K562 (cell line): ENCODE data around the gene HPCAL1. TPM values are rescaled to one million over a fixed set of nuclear protein-coding genes. Genes with fewer than 3 reads are reported as not detected.

ENCODE experiments used
- ATF7 ChIP-seq: fragments of 450-650 bp; IDR thresholded peaks from 2 replicates; pipeline ENCODE4 v1.7.1; 2014; ENCODE audit warnings: mild to moderate bottlenecking, moderate library complexity
- CBX1 ChIP-seq: sonication (generic); IDR thresholded peaks from 2 replicates; pipeline ENCODE4 v1.6.1; 2016; ENCODE audit warnings: antibody characterized with exemption, low read depth, mild to moderate bottlenecking
- EP300 ChIP-seq: IDR thresholded peaks from 2 replicates; pipeline ENCODE4 v1.6.1; 2012; ENCODE audit warnings: low read length, improper control_type of control experiment
- ESRRA ChIP-seq: fragments of 450-650 bp; IDR thresholded peaks from 2 replicates; pipeline ENCODE4 v1.6.1; 2014; ENCODE audit warnings: low read depth, mild to moderate bottlenecking, moderate library complexity, borderline replicate concordance
- FOXJ2 ChIP-seq: fragments of 200-800 bp; sonication (Bioruptor generic); IDR thresholded peaks from 2 replicates; pipeline ENCODE4 v1.6.1; 2016; ENCODE audit warnings: missing genetic modification characterization, missing compliant biosample characterization
- JUND ChIP-seq, 2 experiments: IDR thresholded peaks; 2 replicates in 1 of 2; 3 replicates in 1 of 2; pipeline ENCODE4 v1.6.1; 2011; ENCODE audit warnings: borderline replicate concordance in 2 of 2, low read depth in 2 of 2, low read length in 2 of 2, improper control_type of control experiment in 1 of 2, missing biosample characterization in 1 of 2, missing genetic modification characterization in 1 of 2, missing genetic modification reagents in 1 of 2
- MAFK ChIP-seq: IDR thresholded peaks from 2 replicates; pipeline ENCODE4 v1.6.1; 2011; ENCODE audit warnings: low read length, improper control_type of control experiment
- MYC ChIP-seq, 2 experiments: fragments of 250-450 bp in 1 of 2; sonication (Bioruptor Pico) in 1 of 2; IDR thresholded peaks; 2 replicates each; pipeline versions ENCODE4 v1.5.1 to v1.6.1; 2012 to 2021; ENCODE audit warnings: low read depth in 2 of 2, borderline replicate concordance in 1 of 2, improper control_type of control experiment in 1 of 2, low read length in 1 of 2, mild to moderate bottlenecking in 1 of 2, moderate library complexity in 1 of 2
- NR2C1 ChIP-seq, 2 experiments: fragments of 450-650 bp; IDR thresholded peaks; 2 replicates each; pipeline ENCODE4 v1.6.1; 2017; ENCODE audit warnings: mild to moderate bottlenecking in 2 of 2, antibody characterized with exemption in 1 of 2, inconsistent platforms in 1 of 2, missing compliant biosample characterization in 1 of 2, missing genetic modification characterization in 1 of 2
- RBBP5 ChIP-seq: fragments of 200-600 bp; sonication (generic); IDR thresholded peaks from 2 replicates; pipeline ENCODE4 v1.6.1; 2012; ENCODE audit warnings: borderline replicate concordance, mild to moderate bottlenecking, low read length, control low read depth, inconsistent platforms; ENCODE audit not compliant: insufficient read depth, poor library complexity, severe bottlenecking
- RBM25 ChIP-seq: fragments of 200-400 bp; formaldehyde crosslinking; IDR thresholded peaks from 2 replicates; pipeline ENCODE4 v1.6.1; 2018; ENCODE audit warnings: low read length, low read depth, moderate library complexity; ENCODE audit not compliant: severe bottlenecking
- SMAD4 ChIP-seq: fragments of 250-450 bp; sonication (Bioruptor Pico); conservative IDR thresholded peaks from 2 replicates; pipeline ENCODE4 v1.8.0; 2021; ENCODE audit warnings: inconsistent platforms, mild to moderate bottlenecking, moderate library complexity
- ZNF766 ChIP-seq: fragments of 200-800 bp; sonication (Bioruptor generic); conservative IDR thresholded peaks from 2 replicates; pipeline ENCODE4 v1.6.1; 2016; ENCODE audit warnings: missing genetic modification characterization, missing compliant biosample characterization
- polyA plus RNA-seq, 8 experiments: library from polyadenylated mRNA; depleted of rRNA in 4 of 8; stranded (reverse) in 5 of 8; unstranded in 3 of 8; fragments of >200 nt; fragmentation: Nextera tagmentation in 2 of 8; fragmentation: Illumina TruSeq in 1 of 8; extraction: Ambion mirVana in 2 of 8; extraction: Trizol in 1 of 8; gene quantifications; 2 replicates each; pipeline versions ENCODE4 v1.2.1 to v1.2.3, GENCODE V29; 2011 to 2014; ENCODE audit warnings: inconsistent platforms in 1 of 8, missing spikeins in 1 of 8
- total RNA-seq, 7 experiments: library from RNA; depleted of rRNA in 6 of 7; stranded (reverse); fragments of >200 nt in 6 of 7; fragmentation: Illumina TruSeq in 2 of 7; extraction: Trizol in 2 of 7; gene quantifications; 2 replicates each; pipeline versions ENCODE4 v1.2.1 to v1.2.3, GENCODE V29; 2011 to 2021; ENCODE audit warnings: low replicate concordance in 1 of 7
- TF ChIP-seq, protein P1 (sequence below): sonication (generic); formaldehyde crosslinking; IDR thresholded peaks from 2 replicates; pipeline ENCODE4 v1.9.0; 2022; ENCODE audit warnings: mild to moderate bottlenecking, missing genetic modification reagents
- TF ChIP-seq, protein P2 (sequence below): fragments of 450-650 bp; IDR thresholded peaks from 2 replicates; pipeline ENCODE4 v1.6.1; 2017; ENCODE audit warnings: antibody characterized with exemption, mild to moderate bottlenecking
- TF ChIP-seq, protein P3 (sequence below), 2 experiments: fragments of 250-450 bp in 1 of 2; fragments of 450-650 bp in 1 of 2; sonication (Bioruptor Pico) in 1 of 2; IDR thresholded peaks; 2 replicates each; pipeline versions ENCODE4 v1.6.1 to v1.8.0; 2016 to 2021; ENCODE audit warnings: mild to moderate bottlenecking in 2 of 2, moderate library complexity in 2 of 2, missing compliant biosample characterization in 1 of 2, missing genetic modification characterization in 1 of 2
- TF ChIP-seq, protein P4 (sequence below): fragments of 450-650 bp; formaldehyde crosslinking; IDR thresholded peaks from 2 replicates; pipeline ENCODE4 v1.4.0; 2020; ENCODE audit warnings: mild to moderate bottlenecking, moderate library complexity

Gene HPCAL1
- total and polyA plus RNA-seq, 9 of the 15 experiments (the other 6 are each of a cell fraction or from before 2014, with no cell fraction given) = 2.7 to 65.5 (median 23.9) TPM

DNA sequence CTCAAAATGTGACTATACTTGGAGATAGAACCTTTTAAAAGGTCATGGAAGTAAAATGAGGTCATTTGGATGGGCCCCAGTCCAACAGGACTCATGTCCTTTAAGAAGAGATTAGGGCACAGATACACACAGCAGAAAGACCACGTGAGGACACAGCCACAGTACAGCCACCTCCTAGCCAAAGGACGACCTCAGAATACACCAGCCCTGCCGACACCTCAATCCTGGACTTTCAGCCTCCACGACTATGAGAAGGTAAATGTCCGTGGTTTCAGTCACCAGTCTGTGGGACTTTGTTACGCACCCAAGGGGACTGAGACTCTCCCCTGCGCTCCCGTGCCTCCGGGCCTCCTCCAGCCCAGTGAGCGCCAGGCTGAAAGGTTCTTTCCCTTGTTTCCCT, 30.2 kb upstream of the HPCAL1 start (continued):
- TF ChIP-seq, protein P1, sequence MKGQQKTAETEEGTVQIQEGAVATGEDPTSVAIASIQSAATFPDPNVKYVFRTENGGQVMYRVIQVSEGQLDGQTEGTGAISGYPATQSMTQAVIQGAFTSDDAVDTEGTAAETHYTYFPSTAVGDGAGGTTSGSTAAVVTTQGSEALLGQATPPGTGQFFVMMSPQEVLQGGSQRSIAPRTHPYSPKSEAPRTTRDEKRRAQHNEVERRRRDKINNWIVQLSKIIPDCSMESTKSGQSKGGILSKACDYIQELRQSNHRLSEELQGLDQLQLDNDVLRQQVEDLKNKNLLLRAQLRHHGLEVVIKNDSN (CRISPR knock-in tag) = peak; percentile 81
- TF ChIP-seq RBBP5 (peak; percentile 30), ZNF766 (CRISPR knock-in tag) (no peak), FOXJ2 (tag) (peak; percentile 60; the same call in 1 of the 2 replicates), JUND (IDR thresholded peaks at IDR 0.05; ENCODE audit: borderline replicate concordance, low read depth, low read length) (peak; percentile 62; the same call in 1 of the 2 replicates), JUND (tag; IDR thresholded peaks at IDR 0.05; ENCODE audit: borderline replicate concordance, low read depth, low read length) (peak; percentile 56; the same call in 1 of the 3 replicates), RBM25 (no peak), ATF7 (peak; percentile 81), ESRRA (peak; percentile 79), CBX1 (no peak), EP300 (0 out of 2 replicates have a peak, but pooled peaks have one; percentile 22), SMAD4 (CRISPR knock-in tag) (peak; percentile 24), NR2C1 (IDR thresholded peaks at IDR 0.05) (no peak), NR2C1 (tag; IDR thresholded peaks at IDR 0.05) (0 out of 2 replicates have a peak, but pooled peaks have one; percentile 55), MYC (IDR thresholded peaks at IDR 0.05; ENCODE audit: low read depth, low read length) (peak; percentile 38), MYC (CRISPR knock-in tag; IDR thresholded peaks at IDR 0.05; ENCODE audit: borderline replicate concordance, low read depth) (no peak), MAFK (no peak)
- TF ChIP-seq, protein P2, sequence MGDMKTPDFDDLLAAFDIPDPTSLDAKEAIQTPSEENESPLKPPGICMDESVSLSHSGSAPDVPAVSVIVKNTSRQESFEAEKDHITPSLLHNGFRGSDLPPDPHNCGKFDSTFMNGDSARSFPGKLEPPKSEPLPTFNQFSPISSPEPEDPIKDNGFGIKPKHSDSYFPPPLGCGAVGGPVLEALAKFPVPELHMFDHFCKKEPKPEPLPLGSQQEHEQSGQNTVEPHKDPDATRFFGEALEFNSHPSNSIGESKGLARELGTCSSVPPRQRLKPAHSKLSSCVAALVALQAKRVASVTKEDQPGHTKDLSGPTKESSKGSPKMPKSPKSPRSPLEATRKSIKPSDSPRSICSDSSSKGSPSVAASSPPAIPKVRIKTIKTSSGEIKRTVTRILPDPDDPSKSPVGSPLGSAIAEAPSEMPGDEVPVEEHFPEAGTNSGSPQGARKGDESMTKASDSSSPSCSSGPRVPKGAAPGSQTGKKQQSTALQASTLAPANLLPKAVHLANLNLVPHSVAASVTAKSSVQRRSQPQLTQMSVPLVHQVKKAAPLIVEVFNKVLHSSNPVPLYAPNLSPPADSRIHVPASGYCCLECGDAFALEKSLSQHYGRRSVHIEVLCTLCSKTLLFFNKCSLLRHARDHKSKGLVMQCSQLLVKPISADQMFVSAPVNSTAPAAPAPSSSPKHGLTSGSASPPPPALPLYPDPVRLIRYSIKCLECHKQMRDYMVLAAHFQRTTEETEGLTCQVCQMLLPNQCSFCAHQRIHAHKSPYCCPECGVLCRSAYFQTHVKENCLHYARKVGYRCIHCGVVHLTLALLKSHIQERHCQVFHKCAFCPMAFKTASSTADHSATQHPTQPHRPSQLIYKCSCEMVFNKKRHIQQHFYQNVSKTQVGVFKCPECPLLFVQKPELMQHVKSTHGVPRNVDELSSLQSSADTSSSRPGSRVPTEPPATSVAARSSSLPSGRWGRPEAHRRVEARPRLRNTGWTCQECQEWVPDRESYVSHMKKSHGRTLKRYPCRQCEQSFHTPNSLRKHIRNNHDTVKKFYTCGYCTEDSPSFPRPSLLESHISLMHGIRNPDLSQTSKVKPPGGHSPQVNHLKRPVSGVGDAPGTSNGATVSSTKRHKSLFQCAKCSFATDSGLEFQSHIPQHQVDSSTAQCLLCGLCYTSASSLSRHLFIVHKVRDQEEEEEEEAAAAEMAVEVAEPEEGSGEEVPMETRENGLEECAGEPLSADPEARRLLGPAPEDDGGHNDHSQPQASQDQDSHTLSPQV = peak; percentile 79
- TF ChIP-seq, protein P3, sequence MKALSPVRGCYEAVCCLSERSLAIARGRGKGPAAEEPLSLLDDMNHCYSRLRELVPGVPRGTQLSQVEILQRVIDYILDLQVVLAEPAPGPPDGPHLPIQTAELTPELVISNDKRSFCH (CRISPR knock-in tag; IDR thresholded peaks at IDR 0.05) = no peak
- TF ChIP-seq, protein P3 (tag; IDR thresholded peaks at IDR 0.05) = peak; percentile 83
- TF ChIP-seq, protein P4, sequence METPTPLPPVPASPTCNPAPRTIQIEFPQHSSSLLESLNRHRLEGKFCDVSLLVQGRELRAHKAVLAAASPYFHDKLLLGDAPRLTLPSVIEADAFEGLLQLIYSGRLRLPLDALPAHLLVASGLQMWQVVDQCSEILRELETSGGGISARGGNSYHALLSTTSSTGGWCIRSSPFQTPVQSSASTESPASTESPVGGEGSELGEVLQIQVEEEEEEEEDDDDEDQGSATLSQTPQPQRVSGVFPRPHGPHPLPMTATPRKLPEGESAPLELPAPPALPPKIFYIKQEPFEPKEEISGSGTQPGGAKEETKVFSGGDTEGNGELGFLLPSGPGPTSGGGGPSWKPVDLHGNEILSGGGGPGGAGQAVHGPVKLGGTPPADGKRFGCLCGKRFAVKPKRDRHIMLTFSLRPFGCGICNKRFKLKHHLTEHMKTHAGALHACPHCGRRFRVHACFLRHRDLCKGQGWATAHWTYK (CRISPR knock-in tag) = 0 out of 2 replicates have a peak, but pooled peaks have one; percentile 37
